Testis (tissue), 3 donors: ENCODE measurements around the gene LENEP. TPM values are rescaled to one million over a fixed set of nuclear protein-coding genes. Genes with fewer than 3 reads are reported as not detected.

ENCODE experiments used
- DNase-seq: peaks from one replicate; pipeline ENCODE4 v3.0.0-alpha.2; 2019
- H3K27ac ChIP-seq, 2 donors: fragments of 200-600 bp; sonication (generic); one replicate each; pipeline ENCODE4 v1.5.1; 2019
- H3K27me3 ChIP-seq: fragments of 200-600 bp; sonication (generic); one replicate; pipeline ENCODE4 v1.5.1; 2019
- H3K36me3 ChIP-seq: fragments of 200-600 bp; sonication (generic); one replicate; pipeline ENCODE4 v1.5.1; 2017; ENCODE audit warnings: low read depth; ENCODE audit errors: missing control alignments
- H3K4me1 ChIP-seq: fragments of 200-600 bp; sonication (generic); one replicate; pipeline ENCODE4 v1.5.1; 2019
- H3K4me3 ChIP-seq, 2 donors: fragments of 200-600 bp; sonication (generic); one replicate each; pipeline ENCODE4 v1.5.1; 2017 to 2019
- H3K9me3 ChIP-seq: fragments of 200-600 bp; sonication (generic); one replicate; pipeline ENCODE4 v1.5.1; 2017
- POLR2A ChIP-seq: fragments of 450-650 bp; IDR thresholded peaks from one replicate; pipeline ENCODE4 v1.6.1; 2017; ENCODE audit warnings: antibody characterized with exemption, mild to moderate bottlenecking, moderate library complexity
- WGBS, 2 donors: methylation state at CpG; one replicate each; pipeline ENCODE4 v1.1.5; 2018; 5-methylcytosine and 5-hydroxymethylcytosine counted together
- intact Hi-C: fragments of 100-400 bp; cut with DNase I; formaldehyde crosslinking; loops from one replicate; pipeline ENCODE4 v1.15.1; 2023; ENCODE audit warnings: low total_unique reads
- polyA plus RNA-seq: library from polyadenylated mRNA; stranded (reverse); fragments of 350-450 nt; fragmentation: Illumina TruSeq; extraction: RNeasy Lipid Tissue Mini Kit (QIAGEN cat#74804); gene quantifications from one replicate; pipeline ENCODE4 v1.2.3, GENCODE V29; 2014; ENCODE audit warnings: low read depth, low replicate concordance; ENCODE audit not compliant: insufficient read depth
- total RNA-seq, 2 donors: library from RNA; depleted of rRNA; stranded (reverse); fragments of >200 nt; gene quantifications; one replicate each; pipeline ENCODE4 v1.2.3, GENCODE V29; 2016
- TF ChIP-seq, protein P1 (sequence below), 3 experiments: fragments of 450-650 bp in 2 of 3; fragments of 200-600 bp in 1 of 3; sonication (generic) in 1 of 3; IDR thresholded peaks; one replicate each; pipeline ENCODE4 v1.5.1; 2016 to 2019; ENCODE audit warnings: antibody characterized with exemption in 3 of 3, mild to moderate bottlenecking in 2 of 3, moderate library complexity in 1 of 3

The LENEP gene
- total and polyA plus RNA-seq, 3 donors from 2014 or later = 1.1 TPM; not detected in 2

DNA sequence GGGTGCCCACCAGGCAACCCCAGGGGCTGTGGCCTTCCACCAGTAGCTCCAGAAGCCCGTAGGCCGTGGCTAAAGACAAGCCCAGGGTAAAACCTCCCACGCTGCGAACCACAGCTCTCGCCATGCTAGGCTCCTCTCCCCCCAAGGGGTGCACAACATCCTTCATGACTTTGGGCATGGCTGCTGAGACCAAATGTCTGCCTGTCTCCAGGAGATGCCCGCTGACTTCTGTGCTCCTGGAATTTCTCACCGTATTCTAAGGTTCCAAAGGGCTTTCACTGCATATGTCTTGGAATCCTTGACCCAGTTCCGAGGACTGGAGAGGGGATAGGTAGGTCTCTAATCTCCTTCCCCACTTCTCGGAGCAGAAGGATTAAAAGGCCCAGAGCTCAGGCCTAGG, 40.1 kb downstream of the LENEP start, which contains the start of the genes DCST1 and DCST2:
Gene DCST1 (plus strand): TSS at position 301 of the 400 bp plus-strand sequence. CDS start 213 bp downstream, outside the sequence.
Gene DCST2 (minus strand): TSS at position 258 of the 400 bp plus-strand sequence. CDS start 80 bp downstream, at position 178.
- Histone ChIP-seq H3K27ac (no peak within 1 kb of the TSS), H3K36me3 (no peaks in the 10 kb centered on the region), H3K9me3 (no peaks in the 10 kb centered on the region), H3K27me3 (no peaks in the 10 kb centered on the region), H3K4me1 (no peaks in the 10 kb centered on the region), H3K4me3 (no peak within 1 kb of the TSS)
- no peak for DNase-seq
- intact Hi-C loops = no loop called here
- WGBS, 2 donors = 94 to 99% methylated on average over 8 to 9 of the region's 9 CpGs
- no peak for TF ChIP-seq POLR2A

DNA sequence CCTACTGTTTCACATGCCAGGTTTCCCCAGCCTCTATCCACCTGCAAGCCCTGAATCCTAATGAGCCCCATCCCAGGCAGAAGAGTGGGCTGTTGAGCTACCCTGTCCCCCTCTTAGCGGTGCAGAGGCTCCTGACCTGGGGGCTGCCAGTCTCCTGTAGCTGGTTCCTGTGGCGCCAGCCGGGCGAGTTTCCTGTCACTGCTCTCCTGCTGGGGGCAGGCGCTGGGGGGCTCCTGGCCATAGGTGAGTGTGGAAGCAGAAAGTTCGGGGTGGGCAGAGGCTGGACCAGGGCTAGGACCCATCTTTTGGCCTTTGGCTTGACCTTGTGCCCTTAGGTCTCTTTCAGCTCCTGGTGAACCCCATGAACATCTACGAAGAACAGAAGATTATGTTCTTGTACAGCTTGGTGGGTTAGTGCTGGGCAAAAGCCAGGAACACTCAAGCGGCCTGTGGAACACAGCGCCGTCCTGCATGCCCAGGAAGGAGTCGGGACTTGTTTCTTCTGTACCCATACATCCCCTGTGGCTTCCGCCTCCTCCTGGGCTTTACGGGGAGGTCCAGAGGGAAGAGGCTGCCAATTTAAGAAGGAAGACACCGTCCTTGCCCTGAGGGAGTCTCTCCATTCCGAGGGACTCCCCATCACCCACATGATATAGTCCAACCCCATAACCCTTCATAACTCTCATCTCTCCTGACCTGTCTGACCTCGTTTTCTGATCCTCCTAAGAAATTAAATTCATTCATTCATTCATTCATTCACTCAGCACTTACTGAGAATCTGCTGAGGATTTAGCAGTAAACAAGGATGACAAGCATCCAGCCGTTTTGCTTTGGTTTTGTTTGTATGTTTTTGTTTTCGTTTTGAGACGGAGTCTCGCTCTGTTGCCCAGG, 41.2 kb downstream of the LENEP start:
- no peak overlapping the region for H3K4me3 ChIP-seq
- H3K27ac ChIP-seq = no peak overlapping the region
- TF ChIP-seq, protein P1, sequence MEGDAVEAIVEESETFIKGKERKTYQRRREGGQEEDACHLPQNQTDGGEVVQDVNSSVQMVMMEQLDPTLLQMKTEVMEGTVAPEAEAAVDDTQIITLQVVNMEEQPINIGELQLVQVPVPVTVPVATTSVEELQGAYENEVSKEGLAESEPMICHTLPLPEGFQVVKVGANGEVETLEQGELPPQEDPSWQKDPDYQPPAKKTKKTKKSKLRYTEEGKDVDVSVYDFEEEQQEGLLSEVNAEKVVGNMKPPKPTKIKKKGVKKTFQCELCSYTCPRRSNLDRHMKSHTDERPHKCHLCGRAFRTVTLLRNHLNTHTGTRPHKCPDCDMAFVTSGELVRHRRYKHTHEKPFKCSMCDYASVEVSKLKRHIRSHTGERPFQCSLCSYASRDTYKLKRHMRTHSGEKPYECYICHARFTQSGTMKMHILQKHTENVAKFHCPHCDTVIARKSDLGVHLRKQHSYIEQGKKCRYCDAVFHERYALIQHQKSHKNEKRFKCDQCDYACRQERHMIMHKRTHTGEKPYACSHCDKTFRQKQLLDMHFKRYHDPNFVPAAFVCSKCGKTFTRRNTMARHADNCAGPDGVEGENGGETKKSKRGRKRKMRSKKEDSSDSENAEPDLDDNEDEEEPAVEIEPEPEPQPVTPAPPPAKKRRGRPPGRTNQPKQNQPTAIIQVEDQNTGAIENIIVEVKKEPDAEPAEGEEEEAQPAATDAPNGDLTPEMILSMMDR (IDR thresholded peaks at IDR 0.05) = no peak
- TF ChIP-seq POLR2A = no peak
- intact Hi-C loops = no loop called here
- no peaks in the 10 kb centered on the region for H3K9me3 ChIP-seq
- 68 to 77% methylated on average over 20 of the region's 20 CpGs for WGBS, 2 donors
- H3K4me1 ChIP-seq = no peaks in the 10 kb centered on the region
- no peaks in the 10 kb centered on the region for H3K36me3 ChIP-seq
- DNase-seq = no peak
- H3K27me3 ChIP-seq = no peaks in the 10 kb centered on the region

DNA sequence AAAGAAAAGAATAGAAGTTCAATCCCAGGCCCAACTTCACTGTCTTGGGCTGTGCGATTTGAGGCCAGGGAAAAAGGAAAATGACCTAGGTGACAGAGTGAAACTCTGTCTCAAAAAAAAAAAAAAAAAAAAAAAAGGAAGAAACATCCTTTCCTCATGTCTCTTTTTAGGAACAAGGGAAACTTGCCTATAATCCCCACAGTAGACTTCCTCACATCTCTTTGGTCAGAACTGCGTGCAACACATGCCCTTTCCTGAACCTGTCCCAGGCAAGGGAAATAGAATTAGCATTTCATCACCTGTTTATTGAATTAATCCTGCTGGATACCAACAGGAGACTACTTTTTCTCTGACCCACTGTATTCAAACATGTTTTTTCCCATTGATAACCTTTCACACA, 42.5 kb downstream of the LENEP start:
- no peak for DNase-seq
- TF ChIP-seq, protein P1 (IDR thresholded peaks at IDR 0.05) = no peak
- no peak for TF ChIP-seq POLR2A
- Histone ChIP-seq H3K27ac (no peak overlapping the region), H3K27me3 (no peaks in the 10 kb centered on the region), H3K36me3 (no peaks in the 10 kb centered on the region), H3K9me3 (no peaks in the 10 kb centered on the region), H3K4me3 (no peak overlapping the region), H3K4me1 (no peaks in the 10 kb centered on the region)
- intact Hi-C loops = no loop called here
- 89 to 90% methylated on average over 2 of the region's 2 CpGs for WGBS, 2 donors

DNA sequence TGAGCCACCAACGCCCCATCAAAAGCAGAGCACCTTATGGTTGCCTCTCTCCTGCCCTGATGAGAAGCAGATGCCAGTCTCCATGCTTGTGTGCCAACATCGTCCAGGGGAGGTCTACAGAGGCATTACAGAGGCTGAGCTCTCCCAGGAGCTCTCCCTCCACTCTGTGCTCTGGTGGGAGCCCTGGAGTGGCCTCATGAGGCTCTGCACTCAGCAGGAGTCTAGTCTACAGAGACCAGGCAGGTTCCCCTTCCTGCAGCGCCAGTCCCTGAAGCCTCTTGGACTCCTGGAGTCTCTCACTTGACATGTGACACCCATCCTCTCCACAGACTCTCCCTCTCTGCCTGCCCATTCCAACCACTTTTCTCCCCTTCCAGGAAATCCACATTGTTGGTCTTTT, 43.7 kb downstream of the LENEP start:
- TF ChIP-seq POLR2A = no peak
- TF ChIP-seq, protein P1 (IDR thresholded peaks at IDR 0.05) = no peak
- H3K27me3 ChIP-seq = no peaks in the 10 kb centered on the region
- WGBS, 2 donors = 95 to 100% methylated on average over 1 to 3 of the region's 3 CpGs
- intact Hi-C loops = no loop called here
- no peak for DNase-seq
- no peak overlapping the region for H3K4me3 ChIP-seq
- H3K9me3 ChIP-seq = no peaks in the 10 kb centered on the region
- H3K4me1 ChIP-seq = no peaks in the 10 kb centered on the region
- no peaks in the 10 kb centered on the region for H3K36me3 ChIP-seq
- H3K27ac ChIP-seq = no peak overlapping the region

DNA sequence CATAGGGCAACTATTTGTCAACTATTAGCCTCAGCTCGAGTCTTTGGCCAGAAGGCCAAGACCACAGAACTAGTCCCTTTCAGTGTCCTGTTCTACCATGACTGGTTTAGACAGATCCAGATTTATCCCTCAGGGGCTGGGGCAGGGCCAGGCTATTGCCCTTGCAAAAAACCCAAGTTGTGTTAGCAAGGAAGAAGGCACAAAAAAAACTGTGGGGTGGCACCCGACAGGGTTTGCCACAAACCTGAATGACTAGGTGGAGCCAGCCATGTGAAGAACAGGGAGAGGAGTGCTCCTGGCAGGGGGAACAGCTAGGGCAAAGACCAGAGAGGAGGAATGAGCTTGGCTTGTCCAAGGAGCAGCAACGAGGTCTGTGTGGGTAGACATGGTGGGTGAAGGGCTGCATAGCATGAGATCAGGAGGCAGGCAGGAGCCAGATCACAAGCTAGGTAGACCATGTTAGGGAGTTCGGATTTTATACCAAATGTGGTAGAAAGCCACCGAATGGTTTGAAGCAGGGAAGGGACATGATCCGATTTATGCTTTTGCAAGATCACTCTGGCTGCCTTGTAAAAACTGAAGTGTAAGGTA, 44.6 kb downstream of the LENEP start:
- no peak for TF ChIP-seq POLR2A
- TF ChIP-seq, protein P1 (IDR thresholded peaks at IDR 0.05) = no peak
- Histone ChIP-seq H3K27ac (no peak overlapping the region), H3K27me3 (no peaks in the 10 kb centered on the region), H3K36me3 (no peaks in the 10 kb centered on the region), H3K9me3 (no peaks in the 10 kb centered on the region), H3K4me1 (no peaks in the 10 kb centered on the region), H3K4me3 (no peak overlapping the region)
- 87 to 92% methylated on average over 6 of the region's 6 CpGs for WGBS, 2 donors
- intact Hi-C loops = no loop called here
- no peak for DNase-seq
